PC-9 (cell line): Measurements from ENCODE around the gene UBE2D3. TPM values are rescaled to one million over a fixed set of nuclear protein-coding genes. Genes with fewer than 3 reads are reported as not detected.

Experiments
- BruUV-seq: library from RNA; stranded (reverse); fragments of 400-500 nt; replicated peaks from 2 replicates; lab custom pipeline; 2021; lab: Mats Ljungman, UMichigan
- CTCF ChIA-PET: fragments of 300-600 bp; sonication (Branson Sonifier 250); formaldehyde crosslinking; loops from one replicate; lab custom pipeline; 2022; ENCODE audit warnings: antibody characterized with exemption; lab: Charles Lee
- POLR2A ChIA-PET: fragments of 300-600 bp; sonication (Branson Sonifier 250); formaldehyde crosslinking; loops from one replicate; lab custom pipeline; 2022; ENCODE audit warnings: antibody characterized with exemption; ENCODE audit not compliant: unreplicated experiment; lab: Charles Lee
- DNase-seq, 2 experiments: peaks; one replicate each; pipeline versions ENCODE4 v3.0.0 to v3.0.0-alpha.2; 2015 to 2022; ENCODE audit warnings: mixed read lengths in 1 of 2
- H2AFZ ChIP-seq: fragments of 200-600 bp; sonication (generic); 2 replicates; pipeline ENCODE4 v1.8.1; 2017; ENCODE audit warnings: antibody characterized with exemption
- H3F3A ChIP-seq: fragments of 200-600 bp; sonication (generic); 2 replicates; pipeline ENCODE4 v1.8.1; 2017; ENCODE audit warnings: antibody characterized with exemption, mild to moderate bottlenecking, low read depth; ENCODE audit not compliant: insufficient read depth
- H3K27ac ChIP-seq: fragments of 200-600 bp; sonication (generic); 2 replicates; pipeline ENCODE4 v1.6.1; 2016; ENCODE audit warnings: mixed run types
- H3K27me3 ChIP-seq: fragments of 200-600 bp; sonication (generic); 2 replicates; pipeline ENCODE4 v1.6.1; 2016; ENCODE audit warnings: low read depth, mixed run types; ENCODE audit not compliant: insufficient read depth
- H3K36me3 ChIP-seq: fragments of 200-600 bp; sonication (generic); 2 replicates; pipeline ENCODE4 v1.6.1; 2016; ENCODE audit warnings: low read depth, mixed run types
- H3K4me1 ChIP-seq: fragments of 200-600 bp; sonication (generic); replicated peaks from 2 replicates; pipeline ENCODE4 v1.6.1; 2016; ENCODE audit warnings: mixed run types; ENCODE audit not compliant: insufficient read depth
- H3K4me2 ChIP-seq: fragments of 200-600 bp; sonication (generic); 2 replicates; pipeline ENCODE4 v1.6.1; 2017; ENCODE audit warnings: mixed run types
- H3K4me3 ChIP-seq: fragments of 200-600 bp; sonication (generic); 2 replicates; pipeline ENCODE4 v1.6.1; 2016; ENCODE audit warnings: mixed run types
- H3K79me2 ChIP-seq: fragments of 200-600 bp; sonication (generic); 2 replicates; pipeline ENCODE4 v1.6.1; 2017; ENCODE audit warnings: low read depth, mixed run types
- H3K9me2 ChIP-seq: fragments of 200-600 bp; sonication (generic); 2 replicates; pipeline ENCODE4 v1.8.1; 2017; ENCODE audit warnings: mild to moderate bottlenecking; ENCODE audit not compliant: insufficient read depth
- H3K9me3 ChIP-seq: fragments of 200-600 bp; sonication (generic); 2 replicates; pipeline ENCODE4 v1.8.1; 2016; ENCODE audit warnings: low read depth; ENCODE audit not compliant: insufficient read depth
- H4K20me1 ChIP-seq: fragments of 200-600 bp; sonication (generic); 2 replicates; pipeline ENCODE4 v1.8.1; 2017; ENCODE audit not compliant: insufficient read depth
- EZH2 ChIP-seq: fragments of 200-600 bp; sonication (generic); IDR thresholded peaks from 2 replicates; pipeline ENCODE4 v1.8.0; 2017; ENCODE audit warnings: antibody characterized with exemption, low read depth
- intact Hi-C: fragments of 100-400 bp; cut with micrococcal nuclease; formaldehyde crosslinking; loops from one replicate; pipeline ENCODE4 v1.10.0; 2022; ENCODE audit not compliant: unreplicated experiment
- total RNA-seq: library from RNA; stranded (reverse); gene quantifications from 2 replicates; pipeline ENCODE4 v1.2.3, GENCODE V29; 2021
- TF ChIP-seq, protein P1 (sequence below): fragments of 200-600 bp; sonication (generic); conservative IDR thresholded peaks from 2 replicates; pipeline ENCODE4 v1.6.1; 2017; ENCODE audit warnings: mixed run types, antibody characterized with exemption, mild to moderate bottlenecking, moderate library complexity

Gene UBE2D3
- total RNA-seq, 1 experiment from 2014 or later, result 183 TPM

DNA sequence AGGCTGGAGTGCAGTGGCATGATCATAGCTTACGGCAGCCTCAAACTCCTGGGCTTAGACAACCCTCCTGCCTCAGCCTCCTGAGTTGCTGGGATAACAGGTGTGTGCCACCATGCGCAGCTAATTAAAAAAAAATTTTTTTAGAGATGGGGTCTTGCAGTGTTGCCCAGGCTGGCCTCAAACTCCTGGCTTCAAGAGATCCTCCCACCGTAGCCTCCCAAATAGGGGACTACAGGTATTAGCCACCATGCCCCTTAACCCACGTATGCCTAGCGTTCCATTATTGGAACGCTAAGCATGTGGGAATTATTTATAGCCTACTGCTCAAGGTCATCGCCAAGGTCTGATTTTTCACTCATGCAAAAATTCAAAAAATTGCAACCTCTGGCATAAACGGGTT, 20.3 kb upstream of the UBE2D3 start:
- no peak overlapping the region for H3K4me3 ChIP-seq
- no peaks in the 10 kb centered on the region for H3K9me2 ChIP-seq
- no peak overlapping the region for H2AFZ ChIP-seq
- H3K4me1 ChIP-seq, result no peaks in the 10 kb centered on the region
- TF ChIP-seq, protein P1, sequence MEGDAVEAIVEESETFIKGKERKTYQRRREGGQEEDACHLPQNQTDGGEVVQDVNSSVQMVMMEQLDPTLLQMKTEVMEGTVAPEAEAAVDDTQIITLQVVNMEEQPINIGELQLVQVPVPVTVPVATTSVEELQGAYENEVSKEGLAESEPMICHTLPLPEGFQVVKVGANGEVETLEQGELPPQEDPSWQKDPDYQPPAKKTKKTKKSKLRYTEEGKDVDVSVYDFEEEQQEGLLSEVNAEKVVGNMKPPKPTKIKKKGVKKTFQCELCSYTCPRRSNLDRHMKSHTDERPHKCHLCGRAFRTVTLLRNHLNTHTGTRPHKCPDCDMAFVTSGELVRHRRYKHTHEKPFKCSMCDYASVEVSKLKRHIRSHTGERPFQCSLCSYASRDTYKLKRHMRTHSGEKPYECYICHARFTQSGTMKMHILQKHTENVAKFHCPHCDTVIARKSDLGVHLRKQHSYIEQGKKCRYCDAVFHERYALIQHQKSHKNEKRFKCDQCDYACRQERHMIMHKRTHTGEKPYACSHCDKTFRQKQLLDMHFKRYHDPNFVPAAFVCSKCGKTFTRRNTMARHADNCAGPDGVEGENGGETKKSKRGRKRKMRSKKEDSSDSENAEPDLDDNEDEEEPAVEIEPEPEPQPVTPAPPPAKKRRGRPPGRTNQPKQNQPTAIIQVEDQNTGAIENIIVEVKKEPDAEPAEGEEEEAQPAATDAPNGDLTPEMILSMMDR, result no peak
- no peak for TF ChIP-seq EZH2
- H3K36me3 ChIP-seq, result no peaks in the 10 kb centered on the region
- H3K9me3 ChIP-seq, result no peaks in the 10 kb centered on the region
- POLR2A ChIA-PET, result no interaction called here
- intact Hi-C loops, result no loop called here
- no peaks in the 10 kb centered on the region for H3K79me2 ChIP-seq
- no peaks in the 10 kb centered on the region for H3K27me3 ChIP-seq
- H3K4me2 ChIP-seq, result no peak overlapping the region
- CTCF ChIA-PET, result no interaction called here
- BruUV-seq, result no TSS peak
- H4K20me1 ChIP-seq, result no peaks in the 10 kb centered on the region
- H3F3A ChIP-seq, result no peaks in the 10 kb centered on the region
- H3K27ac ChIP-seq, result no peak overlapping the region
- DNase-seq, result no peak

DNA sequence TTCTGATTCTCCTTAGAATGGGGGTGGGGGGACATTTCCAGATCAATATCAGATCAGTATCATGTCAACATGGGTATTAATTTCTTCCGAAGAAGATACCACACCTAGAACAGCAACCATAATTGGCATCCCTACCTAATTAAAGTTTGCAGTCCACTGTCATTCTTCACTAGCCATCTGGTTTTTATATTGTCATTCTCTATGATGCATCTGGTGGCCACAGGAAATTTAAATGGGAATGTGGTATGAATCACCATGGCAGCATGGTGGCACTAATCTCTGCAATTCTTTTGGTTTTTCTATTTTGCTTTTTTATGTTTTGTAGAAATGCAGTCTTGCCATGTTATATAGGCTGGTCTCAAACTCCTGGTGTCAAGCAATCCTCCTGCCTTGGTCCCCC, 16.6 kb upstream of the UBE2D3 start:
- intact Hi-C loops, result no loop called here
- Histone ChIP-seq H4K20me1 (no peaks in the 10 kb centered on the region), H3K9me2 (no peaks in the 10 kb centered on the region), H3K4me1 (no peaks in the 10 kb centered on the region), H3K9me3 (no peaks in the 10 kb centered on the region), H2AFZ (no peak overlapping the region), H3K79me2 (no peaks in the 10 kb centered on the region), H3K4me2 (no peak overlapping the region), H3K4me3 (no peak overlapping the region), H3K27ac (no peak overlapping the region), H3F3A (no peaks in the 10 kb centered on the region), H3K27me3 (no peaks in the 10 kb centered on the region), H3K36me3 (no peaks in the 10 kb centered on the region)
- DNase-seq, result no peak
- POLR2A ChIA-PET, result no interaction called here
- BruUV-seq, result no TSS peak
- TF ChIP-seq, protein P1, result no peak
- no peak for TF ChIP-seq EZH2
- CTCF ChIA-PET, result no interaction called here

DNA sequence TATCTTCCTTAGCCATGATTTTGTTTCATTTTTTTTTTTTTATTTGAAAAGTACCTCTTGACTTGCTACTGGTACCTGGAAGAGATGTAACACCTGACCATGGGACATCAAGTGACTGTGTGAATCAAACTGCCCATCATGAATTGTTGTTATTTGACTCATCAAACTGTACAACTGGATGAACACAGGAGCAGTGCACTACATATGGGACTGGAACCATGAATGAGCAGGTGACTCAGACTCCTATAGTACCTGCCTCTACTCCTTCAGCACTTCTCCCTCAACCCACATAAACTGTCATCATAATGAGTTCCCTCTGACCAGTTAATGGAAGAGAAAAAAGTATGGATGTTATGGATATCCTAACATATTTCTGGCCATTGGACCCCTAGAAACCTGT, 15.9 kb upstream of the UBE2D3 start:
- TF ChIP-seq, protein P1, result no peak
- TF ChIP-seq EZH2, result no peak
- no peak for DNase-seq
- Histone ChIP-seq H3K9me2 (no peaks in the 10 kb centered on the region), H3F3A (no peaks in the 10 kb centered on the region), H3K36me3 (no peaks in the 10 kb centered on the region), H3K4me1 (no peaks in the 10 kb centered on the region), H3K4me3 (no peak overlapping the region), H3K4me2 (no peak overlapping the region), H3K27ac (no peak overlapping the region), H3K79me2 (no peaks in the 10 kb centered on the region), H3K9me3 (no peaks in the 10 kb centered on the region), H2AFZ (no peak overlapping the region), H3K27me3 (no peaks in the 10 kb centered on the region), H4K20me1 (no peaks in the 10 kb centered on the region)
- no TSS peak for BruUV-seq
- ChIA-PET CTCF (no interaction called here), POLR2A (no interaction called here)
- intact Hi-C loops, result no loop called here
